Stimulated activated CD4-positive, alpha-beta T cell treated with anti-CD3 and anti-CD28 coated beads, TNF-alpha, amount 100 ng/mL, for 48 hours (primary cell): ENCODE results near the gene PSG1.
"Not testable (repeated sequence)": the region's sequence is repeated elsewhere in the genome, so short reads cannot be mapped to it uniquely, and the experiment has no call there.

Source experiments
- DNase-seq, 3 donors: peaks; one replicate each; pipeline ENCODE4 v3.0.0-alpha.2; 2020; ENCODE audit warnings: low read depth in 3 of 3

The PSG1 gene

DNA sequence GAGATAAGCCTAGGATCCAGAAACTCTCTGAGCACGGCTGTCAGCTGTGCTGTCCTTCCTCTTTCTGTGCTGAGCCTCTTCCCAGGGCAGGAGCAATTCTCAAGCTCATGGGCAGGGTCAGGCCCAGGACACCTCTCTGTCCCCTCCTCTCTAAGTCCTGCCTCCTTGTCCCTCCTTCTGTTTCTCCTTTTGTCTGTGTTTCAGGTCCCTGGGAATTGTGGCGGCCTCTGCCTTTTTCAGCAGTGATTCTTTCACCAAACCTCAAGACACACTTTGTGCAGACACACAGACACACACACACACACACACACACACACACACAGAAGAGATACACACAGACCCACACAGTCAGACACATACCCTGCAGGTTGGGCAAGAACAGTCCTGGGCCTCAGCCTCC is at the start of gene PSG1:
Gene PSG1, minus strand, starts transcription at position 101 of the 400 bp plus-strand sequence. CDS start 132 bp downstream, outside the sequence.
- no peak for DNase-seq

DNA sequence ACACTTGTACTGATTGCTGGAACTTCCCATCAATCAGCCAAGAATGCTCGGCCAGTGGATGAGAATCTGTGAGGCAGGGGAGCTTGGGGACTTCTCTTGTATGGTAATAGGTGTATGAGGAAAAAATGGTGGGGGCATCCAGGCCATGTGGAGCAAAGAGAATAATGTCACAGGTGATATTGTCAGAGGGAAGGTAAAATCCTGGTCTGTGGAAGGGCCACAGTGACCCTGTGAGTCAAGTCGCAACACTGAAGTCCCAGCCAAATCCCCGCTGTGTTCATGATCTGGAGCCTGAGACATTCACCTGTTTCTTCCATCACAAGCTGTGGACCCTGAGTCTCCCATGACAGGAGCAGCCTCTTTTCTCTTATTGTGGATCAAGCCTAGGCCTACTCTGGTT is 49.4 kb upstream of the PSG1 start:
- DNase-seq = no peak

DNA sequence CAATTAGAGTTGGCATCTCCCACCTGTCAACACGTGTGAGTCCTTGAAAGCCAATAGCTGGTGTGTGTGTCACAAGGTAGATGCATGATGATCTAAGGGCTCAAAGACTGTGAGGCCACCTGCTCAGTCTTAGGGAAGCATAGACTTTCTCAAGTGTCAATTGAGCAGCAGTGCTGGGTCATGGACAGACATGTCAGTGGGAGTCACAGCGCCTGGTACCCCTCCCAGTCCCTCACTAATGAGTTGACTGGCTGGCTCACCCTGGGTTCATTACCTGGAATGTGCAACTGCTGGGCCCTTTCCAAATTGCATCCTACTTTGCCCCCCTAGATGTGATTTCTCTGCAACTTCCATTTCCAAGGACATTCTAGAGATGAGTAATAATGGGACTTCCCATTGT is 47.3 kb upstream of the PSG1 start:
- DNase-seq = no peak

DNA sequence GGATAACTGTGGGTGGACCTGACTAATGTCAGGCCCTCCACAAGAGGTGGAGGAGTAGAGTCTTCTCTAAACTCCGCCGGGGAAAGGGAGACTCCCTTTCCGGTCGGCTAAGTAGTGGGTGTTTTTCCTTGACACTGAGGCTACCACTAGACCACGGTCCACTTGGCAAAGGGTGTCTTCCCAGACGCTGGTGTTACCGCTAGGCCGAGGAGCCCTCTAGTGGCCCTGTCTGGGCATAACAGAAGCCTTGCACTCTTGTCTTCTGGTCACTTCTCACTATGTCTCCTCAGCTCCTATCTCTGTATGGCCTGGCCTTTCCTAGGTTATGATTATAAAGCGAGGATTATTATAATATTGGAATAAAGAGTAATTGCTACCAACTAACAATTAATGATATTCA is 43.6 kb upstream of the PSG1 start:
- not testable (repeated sequence) for DNase-seq

DNA sequence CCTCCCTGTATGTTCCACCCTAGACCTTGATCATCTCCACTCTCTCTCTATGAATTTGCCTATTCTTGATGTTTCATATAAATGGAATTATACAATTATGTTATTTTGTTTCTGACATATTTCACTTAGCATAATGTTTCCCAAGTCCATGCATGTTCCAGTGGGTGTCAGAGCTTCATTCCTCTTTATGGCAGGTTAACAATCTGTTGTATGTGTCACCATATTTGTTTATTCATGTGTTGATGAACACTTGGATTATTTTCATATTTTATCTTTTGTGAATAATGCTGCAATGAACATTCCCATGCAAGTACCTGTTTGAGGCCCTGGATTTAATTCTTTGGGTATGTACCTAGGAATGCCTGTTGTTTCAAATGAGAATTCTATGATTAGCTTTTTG is 41.5 kb upstream of the PSG1 start:
- DNase-seq = not testable (repeated sequence)

DNA sequence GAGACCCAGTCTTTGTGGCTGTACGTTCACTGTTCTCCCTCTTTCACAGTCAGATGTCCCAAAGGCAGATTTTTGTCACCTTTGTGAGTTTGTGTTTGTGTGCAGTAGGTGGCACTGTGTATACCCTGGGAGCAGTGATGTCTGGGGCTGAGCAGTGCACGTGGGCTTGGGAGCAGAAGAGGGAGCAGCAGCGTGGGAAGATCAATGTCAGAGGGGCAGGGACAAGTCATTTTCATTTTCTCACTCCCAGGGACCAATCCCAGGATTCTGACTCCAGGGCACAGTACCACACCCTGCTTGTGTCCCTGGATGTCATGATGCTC is 40.2 kb upstream of the PSG1 start:
- DNase-seq = no peak

DNA sequence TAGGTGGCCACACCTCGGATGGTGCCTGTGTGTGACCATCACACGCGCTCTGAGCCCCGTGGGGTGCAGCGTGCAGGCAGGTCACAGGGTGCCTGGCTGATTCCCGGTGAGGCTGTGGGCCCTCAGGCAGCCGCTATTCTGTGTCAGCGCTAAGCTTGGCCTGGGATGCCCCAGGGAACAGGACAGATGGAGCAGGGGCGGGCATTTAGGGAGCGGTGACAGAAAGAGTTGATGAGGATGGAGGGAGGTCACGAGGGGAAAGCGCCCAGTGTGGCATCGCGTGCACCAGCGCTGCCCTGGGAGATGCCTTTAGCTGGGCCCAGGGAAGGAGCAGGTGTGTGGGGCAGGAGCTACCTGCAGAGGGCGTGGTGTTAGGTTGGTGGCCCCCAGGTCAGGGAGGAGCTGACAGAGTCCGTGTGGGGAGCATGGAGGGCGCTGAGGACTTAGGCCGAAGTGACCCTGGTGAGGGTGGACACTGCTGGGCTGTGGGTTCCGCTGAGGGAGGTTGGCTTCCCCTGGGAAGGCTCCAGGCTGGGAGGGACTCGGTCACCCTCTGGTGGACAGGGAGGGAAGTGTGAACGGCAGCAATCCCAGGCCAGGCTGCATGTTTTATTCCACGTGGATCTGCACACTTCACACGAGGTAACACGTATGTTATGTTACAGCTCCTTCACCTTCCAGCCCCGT is 39.7 kb upstream of the PSG1 start:
- not testable (repeated sequence) for DNase-seq

DNA sequence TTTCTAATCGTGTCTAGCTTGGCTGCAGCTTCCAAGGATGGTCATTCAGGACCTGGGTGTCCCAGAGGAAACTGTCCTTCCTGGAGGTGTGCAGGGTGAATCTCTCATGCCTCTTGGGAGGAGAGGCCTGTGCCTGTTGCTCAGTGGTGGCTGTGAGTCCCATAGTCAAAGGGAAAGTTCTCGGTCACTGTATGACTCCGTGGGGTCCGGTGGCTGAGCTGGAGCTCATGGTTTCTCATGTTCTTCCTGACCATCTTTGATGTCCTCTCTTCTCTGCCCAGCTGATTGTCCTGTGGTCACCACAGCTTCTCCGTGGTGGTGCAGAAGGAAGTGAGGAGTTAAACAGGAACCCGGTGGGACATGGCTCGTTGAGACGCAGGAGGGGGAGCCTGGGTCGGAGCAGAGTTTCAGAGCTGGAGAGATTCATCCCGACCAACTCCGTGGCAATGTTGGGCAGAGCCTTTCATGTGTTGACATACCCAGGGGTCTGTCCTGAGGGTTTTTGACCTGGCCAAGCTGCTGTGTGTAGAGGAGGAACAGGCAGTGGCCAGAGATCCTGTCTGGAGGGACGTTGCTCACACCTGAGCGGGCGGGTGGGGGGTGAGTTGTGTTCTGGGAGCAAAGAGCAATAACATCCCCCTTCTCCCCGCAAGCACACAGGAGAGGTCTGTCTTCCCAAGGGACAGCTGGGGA is 39.0 kb upstream of the PSG1 start:
- DNase-seq = not testable (repeated sequence)

DNA sequence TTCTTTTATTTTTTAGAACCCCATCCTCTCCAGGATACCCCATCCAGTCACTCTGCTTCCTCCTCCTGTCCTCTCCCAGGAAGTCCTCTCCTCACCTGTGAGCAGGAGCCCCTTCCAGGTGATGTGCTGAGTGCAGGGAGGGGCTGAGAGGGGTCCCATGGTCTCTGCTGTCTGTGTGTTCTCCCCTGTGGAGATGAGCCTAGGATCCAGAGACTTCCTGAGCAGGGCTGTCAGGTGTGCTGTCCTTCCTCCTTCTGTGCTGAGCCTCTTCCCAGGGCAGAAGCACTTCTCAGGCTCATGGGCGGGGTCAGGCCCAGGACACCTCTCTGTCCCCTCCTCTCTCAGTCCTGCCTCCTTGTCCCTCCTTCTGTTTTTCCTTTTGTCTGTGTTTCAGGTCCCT is 38.1 kb upstream of the PSG1 start, which contains the start of gene PSG6:
Gene PSG6, minus strand, starts transcription at position 261 of the 400 bp plus-strand sequence. Its CDS starts 102 bp downstream, at position 159.
- not testable (repeated sequence) for DNase-seq

DNA sequence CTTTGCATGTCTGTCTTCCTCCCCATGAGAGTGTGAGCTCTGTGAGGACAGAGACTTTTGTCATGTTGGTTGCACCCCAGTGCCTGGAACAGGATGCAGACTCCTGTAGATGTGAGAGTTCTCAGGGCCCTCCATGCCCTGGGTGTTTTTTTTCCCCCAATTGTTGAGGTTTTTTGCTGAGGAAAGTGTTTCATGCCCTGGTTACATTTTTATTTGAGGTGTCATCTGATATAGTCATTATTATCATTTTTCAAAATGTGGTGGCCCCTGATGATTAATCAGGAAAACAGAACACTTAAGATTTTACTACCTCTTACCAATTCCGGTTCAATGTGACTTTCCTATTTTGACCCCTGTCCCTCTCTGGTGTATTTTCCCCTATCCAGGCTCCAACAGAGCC is 37.4 kb upstream of the PSG1 start:
- DNase-seq = not testable (repeated sequence)

DNA sequence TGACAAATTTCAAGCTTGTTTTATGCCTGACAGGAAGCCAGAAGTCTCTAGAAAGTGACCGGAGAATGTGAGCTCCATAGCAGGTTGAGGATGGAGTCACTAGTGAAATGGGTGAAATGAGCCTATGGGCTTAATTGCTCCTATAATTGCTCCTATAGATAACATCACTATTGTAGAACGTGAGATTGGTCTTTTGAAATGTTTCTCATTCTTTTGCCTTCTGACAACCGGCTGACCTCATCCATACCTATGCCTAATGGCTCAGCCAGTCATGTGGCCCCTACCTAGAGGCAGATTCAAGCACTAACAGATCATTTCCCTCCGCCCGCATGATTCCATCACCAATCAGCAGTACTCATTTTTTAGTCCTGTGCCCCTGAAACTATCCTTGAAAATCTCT is 34.0 kb upstream of the PSG1 start:
- not testable (repeated sequence) for DNase-seq

DNA sequence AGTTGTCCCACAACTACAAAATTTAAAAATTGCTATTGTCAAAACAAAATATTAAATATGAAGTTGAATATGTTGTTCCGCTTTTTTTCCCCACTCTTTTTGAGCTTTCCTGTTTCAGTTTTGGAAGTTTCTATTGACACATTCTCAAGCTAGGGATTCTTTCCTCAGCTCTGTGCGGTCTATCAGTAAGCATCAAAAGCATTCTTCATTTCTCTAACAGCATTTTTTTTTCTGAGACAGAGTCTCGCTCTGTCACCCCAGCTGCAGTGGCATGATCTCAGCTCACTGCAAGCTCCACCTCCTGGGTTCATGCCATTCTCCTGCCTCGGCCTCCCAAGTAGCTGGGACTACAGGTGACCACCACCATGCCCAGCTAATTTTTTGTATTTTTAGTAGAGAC is 33.4 kb upstream of the PSG1 start:
- DNase-seq = not testable (repeated sequence)

DNA sequence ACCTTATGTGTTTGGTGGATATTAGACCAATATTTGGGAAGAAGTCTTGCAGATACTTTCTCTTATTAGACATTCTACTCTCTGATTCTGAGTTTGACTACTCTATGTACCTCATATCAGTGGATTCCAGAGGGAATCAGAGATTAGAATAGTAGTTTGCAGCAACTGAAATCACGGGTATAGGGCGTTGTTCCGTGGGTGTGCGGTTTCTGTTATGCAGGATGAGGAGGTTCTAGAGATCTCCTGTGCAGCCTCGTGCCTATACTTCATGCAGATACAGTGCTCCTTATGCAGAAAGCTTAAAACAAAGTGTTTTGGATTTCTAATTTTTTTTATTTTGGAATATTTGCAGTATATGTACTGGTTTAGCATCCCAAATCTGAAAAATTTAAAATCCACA is 32.2 kb upstream of the PSG1 start:
- DNase-seq = not testable (repeated sequence)

DNA sequence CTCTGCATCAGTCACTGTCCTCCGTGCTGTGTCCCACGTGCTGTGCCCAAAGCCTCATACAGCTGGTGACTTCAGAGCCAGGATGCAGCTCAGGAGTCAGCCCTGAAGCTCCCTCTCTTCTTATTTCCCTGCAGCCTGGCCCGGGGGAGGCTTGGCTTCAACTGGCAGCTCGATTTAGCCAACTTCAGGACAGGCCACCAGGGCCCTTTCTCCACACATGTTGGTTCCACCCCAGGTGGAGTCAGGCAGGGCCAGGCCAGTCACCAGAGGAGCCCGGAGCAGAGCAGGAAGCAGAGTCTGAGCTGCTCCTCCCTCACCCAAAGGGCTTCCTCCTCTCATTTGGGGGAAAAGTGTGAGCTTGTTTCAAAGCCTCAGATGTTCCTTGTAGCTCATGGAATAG is 26.6 kb upstream of the PSG1 start:
- not testable (repeated sequence) for DNase-seq

DNA sequence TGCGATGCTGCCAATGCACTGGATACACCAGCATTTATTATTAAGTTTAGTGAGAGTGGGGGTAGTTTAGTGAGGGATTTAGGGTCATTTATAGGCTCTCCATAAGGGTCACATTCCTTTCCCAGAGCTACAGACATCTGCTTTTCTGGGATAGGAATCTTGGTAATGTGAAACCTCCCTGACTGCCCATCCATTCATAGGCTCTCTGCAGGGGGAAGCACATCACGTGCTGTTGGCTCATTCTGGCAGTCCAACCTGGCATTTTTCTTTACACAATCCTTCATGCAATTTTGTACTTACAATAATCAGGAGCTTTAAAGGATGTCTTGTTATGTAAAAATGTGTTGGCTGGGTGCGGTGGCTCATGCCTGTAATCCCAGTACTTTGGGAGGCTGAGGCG is 21.0 kb upstream of the PSG1 start:
- DNase-seq = not testable (repeated sequence)

DNA sequence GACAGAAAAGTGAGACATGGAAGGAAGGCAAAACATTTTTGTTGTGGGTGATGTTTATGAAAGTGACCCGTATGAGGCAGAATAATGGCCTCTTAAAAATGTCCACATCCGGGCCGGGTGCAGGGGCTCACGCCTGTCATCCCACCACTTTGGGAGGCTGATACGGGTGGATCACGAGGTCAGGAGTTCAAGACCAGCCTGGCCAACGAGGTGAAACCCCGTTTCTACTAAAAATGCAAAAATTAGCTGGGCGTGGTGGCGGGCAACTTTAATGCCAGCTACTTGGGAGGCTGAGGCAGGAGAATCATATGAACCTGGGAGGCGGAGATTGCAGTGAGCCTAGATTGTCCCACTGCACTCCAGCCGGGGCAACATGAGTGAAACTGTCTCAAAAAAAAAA is 20.2 kb upstream of the PSG1 start:
- DNase-seq = not testable (repeated sequence)

DNA sequence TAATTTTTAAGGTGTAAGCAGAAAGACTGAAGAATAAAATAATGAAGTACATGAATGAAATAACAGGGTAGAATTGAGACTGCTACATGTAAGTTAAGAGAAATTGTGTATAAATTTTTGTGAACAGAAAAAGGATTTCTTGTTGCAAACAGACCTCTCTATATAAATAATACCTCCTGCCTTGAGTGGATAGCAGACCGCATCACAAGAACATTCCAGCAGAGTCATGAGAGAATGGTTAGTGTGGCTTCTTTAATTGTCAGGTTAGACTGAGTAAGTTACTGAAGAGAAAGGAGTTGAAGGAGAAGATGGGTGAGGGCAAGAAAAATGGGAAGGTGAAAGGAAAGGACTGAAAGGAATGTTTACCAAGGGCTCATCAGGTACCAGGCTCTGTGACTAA is 19.6 kb upstream of the PSG1 start:
- not testable (repeated sequence) for DNase-seq

DNA sequence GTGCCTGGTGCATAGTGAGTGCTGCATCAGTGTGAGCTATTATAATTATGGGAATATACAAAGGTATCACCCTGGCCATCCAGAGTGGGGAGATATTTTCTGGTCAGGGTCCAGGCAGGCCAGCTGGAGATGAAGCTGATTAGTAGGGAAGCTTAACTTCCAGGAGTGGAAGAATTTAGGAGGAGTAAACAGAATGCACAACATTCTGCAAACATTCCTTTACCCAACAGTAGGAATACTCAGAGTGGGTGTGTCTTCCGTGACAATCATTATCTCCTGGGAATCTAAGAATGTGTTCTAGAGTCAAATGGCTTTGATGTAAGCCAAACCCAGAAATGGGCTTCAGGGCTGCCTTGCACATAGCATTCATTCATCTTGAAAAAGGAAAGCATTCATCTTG is 19.1 kb upstream of the PSG1 start:
- DNase-seq = not testable (repeated sequence)

DNA sequence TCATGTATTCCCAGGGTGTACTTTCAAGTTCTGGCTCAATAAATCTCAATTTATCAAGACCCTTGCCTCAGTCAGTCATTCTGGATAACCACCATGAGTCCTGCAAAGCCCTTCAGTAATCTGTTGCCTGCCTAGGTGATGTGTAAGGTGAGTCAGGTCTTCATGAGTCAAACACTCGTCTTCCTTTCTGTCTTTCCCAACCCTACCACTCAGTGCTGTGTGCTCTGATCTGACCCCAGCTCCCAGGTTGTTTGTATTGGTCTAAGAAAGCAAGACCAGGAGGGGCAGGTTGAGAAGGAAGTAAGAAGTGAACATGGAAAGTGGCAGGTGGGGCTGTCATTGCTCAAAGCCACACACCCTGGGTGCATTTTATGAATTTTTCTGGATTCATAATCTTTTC is 18.2 kb upstream of the PSG1 start:
- not testable (repeated sequence) for DNase-seq

DNA sequence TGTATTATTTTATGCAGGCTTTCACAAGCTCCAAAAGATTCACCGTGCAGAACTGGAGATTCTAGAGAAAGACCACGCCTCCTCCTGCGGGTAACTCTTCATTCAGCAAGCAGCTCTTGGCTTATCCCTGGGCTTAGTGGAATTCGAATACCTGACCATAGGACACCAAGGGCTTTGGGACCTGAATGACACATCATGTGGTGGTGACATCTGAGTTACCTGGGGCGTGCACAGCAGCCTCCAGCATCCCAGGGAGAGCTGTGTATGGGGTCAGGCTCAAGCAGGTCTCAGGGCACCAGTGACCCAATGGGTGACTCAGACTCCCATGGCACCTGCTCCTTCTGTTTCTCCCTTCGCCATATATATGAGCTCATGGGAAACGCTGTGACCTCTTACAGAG is 10.9 kb upstream of the PSG1 start:
- DNase-seq = not testable (repeated sequence)

DNA sequence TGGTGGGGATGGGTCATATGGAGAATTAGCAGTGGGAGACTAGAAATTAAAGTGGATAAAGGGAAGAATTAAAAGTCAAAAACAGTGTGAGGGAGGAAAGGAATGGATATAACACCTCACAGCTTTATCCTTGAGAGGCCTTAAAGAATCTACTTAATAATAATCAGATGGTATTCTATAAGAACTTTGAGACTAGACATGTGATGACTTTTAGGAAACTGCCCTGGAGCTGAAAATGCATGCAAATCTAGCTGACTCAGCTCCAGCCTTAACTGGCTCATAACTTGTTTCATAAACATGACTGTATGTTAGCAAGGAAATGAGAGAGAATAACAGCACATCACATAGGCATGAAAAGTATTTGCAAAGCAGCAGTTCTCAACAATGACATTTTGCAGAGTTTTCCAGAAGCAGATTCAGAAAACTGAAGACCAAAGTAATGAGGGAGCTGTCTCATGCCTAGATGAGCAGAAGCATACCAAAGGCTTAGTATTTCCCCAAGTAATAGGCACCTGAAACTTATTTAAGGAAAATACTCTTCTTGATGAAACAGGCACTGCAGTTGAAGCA is 8.4 kb upstream of the PSG1 start:
- DNase-seq = not testable (repeated sequence)

DNA sequence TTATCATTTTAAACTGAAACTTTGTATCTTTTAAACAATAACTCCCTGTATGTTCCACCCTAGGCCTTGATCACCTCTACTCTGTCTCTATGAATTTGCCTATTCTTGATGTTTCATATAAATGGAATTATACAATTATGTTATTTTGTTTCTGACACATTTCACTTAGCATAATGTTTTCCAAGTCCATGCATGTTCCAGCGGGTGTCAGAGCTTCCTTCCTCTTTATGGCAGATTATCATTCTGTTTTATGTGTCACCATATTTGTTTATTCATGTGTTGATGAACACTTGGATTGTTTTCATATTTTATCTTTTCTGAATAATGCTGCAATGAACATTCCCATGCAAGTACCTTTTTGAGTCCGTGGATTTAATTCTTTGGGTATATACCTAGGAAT is 3.2 kb upstream of the PSG1 start:
- not testable (repeated sequence) for DNase-seq

DNA sequence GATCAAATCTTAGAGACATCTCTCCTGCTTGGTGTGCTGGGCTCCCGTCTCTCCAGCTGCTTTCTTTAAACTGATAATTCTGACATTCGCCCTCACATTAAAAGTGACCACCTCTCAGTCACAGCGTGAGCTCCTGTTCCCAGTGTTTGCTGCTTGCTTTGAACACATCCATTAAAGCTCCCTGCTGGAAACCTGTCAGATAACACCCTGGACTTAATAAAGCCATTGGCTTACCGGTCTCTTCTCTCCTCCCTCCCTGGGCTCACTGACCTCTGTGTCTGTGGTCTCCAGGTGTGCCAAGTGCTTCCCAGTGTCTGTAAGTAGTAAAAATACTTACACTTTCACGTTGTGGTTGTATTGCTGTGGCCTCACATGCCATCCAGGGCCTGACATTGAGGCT is 2.5 kb upstream of the PSG1 start:
- not testable (repeated sequence) for DNase-seq
